ENCODE results near the gene NEU1. TPM values are rescaled to one million over a fixed set of nuclear protein-coding genes. Genes with fewer than 3 reads are reported as not detected.

Gene NEU1
- polyA plus RNA-seq, 1 of the 3 experiments (the other 2 are of a cell fraction) = 43.0 TPM

DNA sequence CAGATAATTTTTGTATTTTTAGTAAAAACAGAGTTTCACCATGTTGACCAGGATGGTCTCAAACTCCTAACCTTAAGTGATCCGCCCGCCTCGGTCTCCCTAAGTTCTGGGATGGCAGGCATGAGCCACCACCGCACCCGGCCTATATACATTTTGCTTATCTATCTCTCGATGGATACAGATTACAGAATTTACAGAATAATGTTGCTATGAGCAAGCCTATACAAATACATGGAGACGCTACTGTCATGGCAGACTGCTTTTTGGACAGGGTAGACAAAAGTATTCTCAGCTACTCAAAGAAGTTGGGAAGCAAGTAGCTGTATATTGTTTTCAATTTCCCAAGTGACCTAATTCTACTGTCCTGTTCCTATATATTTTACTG, 49.2 kb downstream of the NEU1 start:
- no peaks in the 10 kb centered on the region for H3K9me2 ChIP-seq
- H3K27ac ChIP-seq (ENCODE audit: low read depth in 2 of 2, low read length in 1 of 2) = peak overlapping the region; percentile 47 to 98; a peak in 2 of 4 replicates
- ChIA-PET CTCF (interaction anchor here (0.8 to 4.5 kb wide), 7 partner anchors 17 to 125 kb away, joined by 3 to 27 read pairs (median 3); partner anchors contain the start of gene VARS1), POLR2A (interaction anchor here (1.4 to 2.2 kb wide), 3 partner anchors 14 to 84 kb away, joined by 5 to 9 read pairs (median 6); partner anchors contain the start of genes DDAH2 and HSPA1B)
- H3K9me3 ChIP-seq = no peaks in the 10 kb centered on the region
- peaks cover 7% of the 10 kb centered on the region; the same call in 1 of the 2 replicates for H3K79me2 ChIP-seq (ENCODE audit: insufficient read depth)
- WGBS (ENCODE audit: low lambda C conversion rate) = 94% methylated on average over 7 of the region's 7 CpGs
- no peak overlapping the region for H3K4me3 ChIP-seq (ENCODE audit: low read depth in 2 of 2, low read length in 1 of 2)
- H2AFZ ChIP-seq (ENCODE audit: low read depth) = peak overlapping the region; percentile 71; the same call in 1 of the 2 replicates
- H3F3A ChIP-seq (replicated peaks; ENCODE audit: insufficient read depth) = peaks cover 11% of the 10 kb centered on the region
- peak overlapping the region; percentile 34; the same call in 1 of the 2 replicates for H3K9ac ChIP-seq
- no peaks in the 10 kb centered on the region for H4K20me1 ChIP-seq (ENCODE audit: insufficient read depth)
- peaks cover 4 to 6% of the 10 kb centered on the region in 2 experiments; a peak in 2 of 4 replicates for H3K4me1 ChIP-seq (ENCODE audit: control insufficient read depth in 1 of 2, insufficient read depth in 2 of 2, low read depth in 1 of 2, low read length in 1 of 2)
- TF ChIP-seq, protein P1, sequence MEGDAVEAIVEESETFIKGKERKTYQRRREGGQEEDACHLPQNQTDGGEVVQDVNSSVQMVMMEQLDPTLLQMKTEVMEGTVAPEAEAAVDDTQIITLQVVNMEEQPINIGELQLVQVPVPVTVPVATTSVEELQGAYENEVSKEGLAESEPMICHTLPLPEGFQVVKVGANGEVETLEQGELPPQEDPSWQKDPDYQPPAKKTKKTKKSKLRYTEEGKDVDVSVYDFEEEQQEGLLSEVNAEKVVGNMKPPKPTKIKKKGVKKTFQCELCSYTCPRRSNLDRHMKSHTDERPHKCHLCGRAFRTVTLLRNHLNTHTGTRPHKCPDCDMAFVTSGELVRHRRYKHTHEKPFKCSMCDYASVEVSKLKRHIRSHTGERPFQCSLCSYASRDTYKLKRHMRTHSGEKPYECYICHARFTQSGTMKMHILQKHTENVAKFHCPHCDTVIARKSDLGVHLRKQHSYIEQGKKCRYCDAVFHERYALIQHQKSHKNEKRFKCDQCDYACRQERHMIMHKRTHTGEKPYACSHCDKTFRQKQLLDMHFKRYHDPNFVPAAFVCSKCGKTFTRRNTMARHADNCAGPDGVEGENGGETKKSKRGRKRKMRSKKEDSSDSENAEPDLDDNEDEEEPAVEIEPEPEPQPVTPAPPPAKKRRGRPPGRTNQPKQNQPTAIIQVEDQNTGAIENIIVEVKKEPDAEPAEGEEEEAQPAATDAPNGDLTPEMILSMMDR (IDR thresholded peaks at IDR 0.05) = no peak
- TF ChIP-seq FOXM1 (IDR thresholded peaks at IDR 0.05; ENCODE audit: low read depth) (no peak), FOXJ3 (CRISPR knock-in tag; IDR thresholded peaks at IDR 0.05) (no peak), RFX5 (IDR thresholded peaks at IDR 0.05; ENCODE audit: low read length) (no peak)
- TF ChIP-seq, protein P2, sequence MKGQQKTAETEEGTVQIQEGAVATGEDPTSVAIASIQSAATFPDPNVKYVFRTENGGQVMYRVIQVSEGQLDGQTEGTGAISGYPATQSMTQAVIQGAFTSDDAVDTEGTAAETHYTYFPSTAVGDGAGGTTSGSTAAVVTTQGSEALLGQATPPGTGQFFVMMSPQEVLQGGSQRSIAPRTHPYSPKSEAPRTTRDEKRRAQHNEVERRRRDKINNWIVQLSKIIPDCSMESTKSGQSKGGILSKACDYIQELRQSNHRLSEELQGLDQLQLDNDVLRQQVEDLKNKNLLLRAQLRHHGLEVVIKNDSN (IDR thresholded peaks at IDR 0.05; ENCODE audit: borderline replicate concordance, low read depth) = no peak
- TF ChIP-seq, protein P3, sequence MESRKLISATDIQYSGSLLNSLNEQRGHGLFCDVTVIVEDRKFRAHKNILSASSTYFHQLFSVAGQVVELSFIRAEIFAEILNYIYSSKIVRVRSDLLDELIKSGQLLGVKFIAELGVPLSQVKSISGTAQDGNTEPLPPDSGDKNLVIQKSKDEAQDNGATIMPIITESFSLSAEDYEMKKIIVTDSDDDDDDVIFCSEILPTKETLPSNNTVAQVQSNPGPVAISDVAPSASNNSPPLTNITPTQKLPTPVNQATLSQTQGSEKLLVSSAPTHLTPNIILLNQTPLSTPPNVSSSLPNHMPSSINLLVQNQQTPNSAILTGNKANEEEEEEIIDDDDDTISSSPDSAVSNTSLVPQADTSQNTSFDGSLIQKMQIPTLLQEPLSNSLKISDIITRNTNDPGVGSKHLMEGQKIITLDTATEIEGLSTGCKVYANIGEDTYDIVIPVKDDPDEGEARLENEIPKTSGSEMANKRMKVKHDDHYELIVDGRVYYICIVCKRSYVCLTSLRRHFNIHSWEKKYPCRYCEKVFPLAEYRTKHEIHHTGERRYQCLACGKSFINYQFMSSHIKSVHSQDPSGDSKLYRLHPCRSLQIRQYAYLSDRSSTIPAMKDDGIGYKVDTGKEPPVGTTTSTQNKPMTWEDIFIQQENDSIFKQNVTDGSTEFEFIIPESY (IDR thresholded peaks at IDR 0.05; ENCODE audit: borderline replicate concordance, low read depth) = no peak
- DNase-seq = no peak
- no peaks in the 10 kb centered on the region for H3K36me3 ChIP-seq (replicated peaks in 1 of 2; ENCODE audit: control insufficient read depth in 1 of 2, insufficient read depth in 2 of 2, low read length in 1 of 2)
- no peak overlapping the region for H3K4me2 ChIP-seq
- no peaks in the 10 kb centered on the region for H3K27me3 ChIP-seq (ENCODE audit: insufficient read depth)

DNA sequence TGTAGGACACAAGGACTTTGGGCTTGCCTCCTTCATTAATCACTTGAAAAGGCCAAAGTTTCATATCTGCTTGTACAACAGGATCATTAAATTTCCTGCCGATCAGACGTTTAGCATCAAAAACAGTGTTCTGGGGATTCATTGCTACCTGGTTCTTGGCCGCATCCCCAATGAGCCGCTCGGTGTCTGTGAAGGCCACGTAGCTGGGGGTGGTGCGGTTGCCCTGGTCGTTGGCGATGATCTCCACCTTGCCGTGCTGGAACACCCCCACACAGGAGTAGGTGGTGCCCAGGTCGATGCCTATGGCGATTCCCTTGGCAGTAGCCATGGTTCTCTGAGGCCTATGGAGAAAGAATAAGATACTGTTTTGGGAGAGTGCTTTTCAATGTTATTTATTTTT, 51.0 kb downstream of the NEU1 start:
- no peaks in the 10 kb centered on the region for H3K9me2 ChIP-seq
- no peaks in the 10 kb centered on the region for H4K20me1 ChIP-seq (ENCODE audit: insufficient read depth)
- no peak overlapping the region for H3K27ac ChIP-seq (ENCODE audit: low read depth in 2 of 2, low read length in 1 of 2)
- H3F3A ChIP-seq (replicated peaks; ENCODE audit: insufficient read depth) = peaks cover 19% of the 10 kb centered on the region
- H2AFZ ChIP-seq (ENCODE audit: low read depth) = no peak overlapping the region; the same call in 1 of the 2 replicates
- H3K27me3 ChIP-seq (ENCODE audit: insufficient read depth) = no peaks in the 10 kb centered on the region
- no peak for DNase-seq
- TF ChIP-seq TEAD4 (IDR thresholded peaks at IDR 0.05; ENCODE audit: borderline replicate concordance, insufficient read depth) = no peak
- no peak for TF ChIP-seq SIN3A (IDR thresholded peaks at IDR 0.05; ENCODE audit: borderline replicate concordance, low read depth, low read length)
- no peak for TF ChIP-seq CHD2 (IDR thresholded peaks at IDR 0.05; ENCODE audit: low read length, partially characterized antibody)
- TF ChIP-seq, protein P2 (IDR thresholded peaks at IDR 0.05; ENCODE audit: borderline replicate concordance, low read depth) = no peak
- TF ChIP-seq, protein P4, sequence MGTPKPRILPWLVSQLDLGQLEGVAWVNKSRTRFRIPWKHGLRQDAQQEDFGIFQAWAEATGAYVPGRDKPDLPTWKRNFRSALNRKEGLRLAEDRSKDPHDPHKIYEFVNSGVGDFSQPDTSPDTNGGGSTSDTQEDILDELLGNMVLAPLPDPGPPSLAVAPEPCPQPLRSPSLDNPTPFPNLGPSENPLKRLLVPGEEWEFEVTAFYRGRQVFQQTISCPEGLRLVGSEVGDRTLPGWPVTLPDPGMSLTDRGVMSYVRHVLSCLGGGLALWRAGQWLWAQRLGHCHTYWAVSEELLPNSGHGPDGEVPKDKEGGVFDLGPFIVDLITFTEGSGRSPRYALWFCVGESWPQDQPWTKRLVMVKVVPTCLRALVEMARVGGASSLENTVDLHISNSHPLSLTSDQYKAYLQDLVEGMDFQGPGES (IDR thresholded peaks at IDR 0.05; ENCODE audit: low read depth, low read length) = no peak
- TF ChIP-seq, protein P1 (IDR thresholded peaks at IDR 0.05) = no peak
- H3K9me3 ChIP-seq = no peaks in the 10 kb centered on the region
- H3K36me3 ChIP-seq (replicated peaks in 1 of 2; ENCODE audit: control insufficient read depth in 1 of 2, insufficient read depth in 2 of 2, low read length in 1 of 2) = no peaks in the 10 kb centered on the region
- no peaks in the 10 kb centered on the region for H3K79me2 ChIP-seq (ENCODE audit: insufficient read depth)
- no peak overlapping the region for H3K9ac ChIP-seq
- CTCF ChIA-PET = interaction anchor here (1.0 to 4.5 kb wide), 4 partner anchors 16 to 266 kb away, joined by 3 to 27 read pairs (median 8); partner anchors contain the start of genes ATP6V1G2 and VARS1
- peaks cover 4 to 6% of the 10 kb centered on the region in 2 experiments; a peak in 2 of 4 replicates for H3K4me1 ChIP-seq (ENCODE audit: control insufficient read depth in 1 of 2, insufficient read depth in 2 of 2, low read depth in 1 of 2, low read length in 1 of 2)
- no peak overlapping the region for H3K4me2 ChIP-seq
- POLR2A ChIA-PET = interaction anchor here (0.6 kb wide), 1 partner anchor 319 kb away, joined by 5 read pairs; no protein-coding TSS in a partner anchor
- no peak overlapping the region for H3K4me3 ChIP-seq (ENCODE audit: low read depth in 2 of 2, low read length in 1 of 2)
- WGBS (ENCODE audit: low lambda C conversion rate) = 94% methylated on average over 12 of the region's 12 CpGs
